Suprapubic skin (tissue), 4 donors: ENCODE measurements around the gene BDNF.

ENCODE experiments used
- POLR2A ChIP-seq, 2 donors: fragments of 450-650 bp; IDR thresholded peaks; one replicate each; pipeline ENCODE4 v1.6.1; 2017; ENCODE audit warnings: antibody characterized with exemption in 2 of 2, mild to moderate bottlenecking in 2 of 2, moderate library complexity in 2 of 2
- POLR2AphosphoS5 ChIP-seq, 3 donors: sonication (generic); formaldehyde crosslinking; IDR thresholded peaks; one replicate each; pipeline ENCODE4 v1.6.1; 2017; ENCODE audit warnings: antibody characterized with exemption in 3 of 3
- TF ChIP-seq, protein P1 (sequence below), 2 donors: fragments of 200-600 bp in 1 of 2; fragments of 450-650 bp in 1 of 2; sonication (generic) in 1 of 2; IDR thresholded peaks; one replicate each; pipeline ENCODE4 v1.5.1; 2016 to 2019; ENCODE audit warnings: antibody characterized with exemption in 2 of 2, mild to moderate bottlenecking in 1 of 2, moderate library complexity in 1 of 2

DNA sequence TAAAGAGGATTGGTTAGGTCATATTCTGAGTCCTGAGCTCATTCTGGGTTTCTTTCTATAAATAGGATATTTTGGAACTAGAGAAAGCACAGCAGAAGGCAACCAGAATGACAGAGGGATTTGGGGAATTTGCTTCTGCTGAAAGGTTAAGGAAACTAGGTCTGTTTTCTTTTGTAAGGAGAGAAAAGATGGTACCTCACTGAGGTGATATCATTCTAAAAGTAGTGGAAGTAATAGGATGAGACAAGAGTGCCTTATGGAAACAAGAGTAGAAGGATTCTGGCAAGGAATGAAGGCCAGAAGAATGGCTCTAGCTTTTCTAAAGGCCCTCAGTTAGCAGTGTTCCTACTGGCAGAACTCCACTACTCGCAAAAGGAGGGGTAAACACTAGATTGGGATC, 26.7 kb upstream of the BDNF start:
- TF ChIP-seq, protein P1, sequence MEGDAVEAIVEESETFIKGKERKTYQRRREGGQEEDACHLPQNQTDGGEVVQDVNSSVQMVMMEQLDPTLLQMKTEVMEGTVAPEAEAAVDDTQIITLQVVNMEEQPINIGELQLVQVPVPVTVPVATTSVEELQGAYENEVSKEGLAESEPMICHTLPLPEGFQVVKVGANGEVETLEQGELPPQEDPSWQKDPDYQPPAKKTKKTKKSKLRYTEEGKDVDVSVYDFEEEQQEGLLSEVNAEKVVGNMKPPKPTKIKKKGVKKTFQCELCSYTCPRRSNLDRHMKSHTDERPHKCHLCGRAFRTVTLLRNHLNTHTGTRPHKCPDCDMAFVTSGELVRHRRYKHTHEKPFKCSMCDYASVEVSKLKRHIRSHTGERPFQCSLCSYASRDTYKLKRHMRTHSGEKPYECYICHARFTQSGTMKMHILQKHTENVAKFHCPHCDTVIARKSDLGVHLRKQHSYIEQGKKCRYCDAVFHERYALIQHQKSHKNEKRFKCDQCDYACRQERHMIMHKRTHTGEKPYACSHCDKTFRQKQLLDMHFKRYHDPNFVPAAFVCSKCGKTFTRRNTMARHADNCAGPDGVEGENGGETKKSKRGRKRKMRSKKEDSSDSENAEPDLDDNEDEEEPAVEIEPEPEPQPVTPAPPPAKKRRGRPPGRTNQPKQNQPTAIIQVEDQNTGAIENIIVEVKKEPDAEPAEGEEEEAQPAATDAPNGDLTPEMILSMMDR (IDR thresholded peaks at IDR 0.05): no peak
- TF ChIP-seq POLR2AphosphoS5 (IDR thresholded peaks at IDR 0.05) (no peak), POLR2A (IDR thresholded peaks at IDR 0.05) (no peak)
